Muscle layer of colon (tissue), 2 donors: ENCODE data around the gene CHSY1.

Source experiments
- H3K27ac ChIP-seq: one replicate; pipeline ENCODE4 v1.7.0; 2013; ENCODE audit warnings: low read depth, mild to moderate bottlenecking, low read length, moderate library complexity
- H3K27me3 ChIP-seq, 2 donors: one replicate each; pipeline ENCODE4 v1.7.0; 2013; ENCODE audit warnings: low read length in 2 of 2, mild to moderate bottlenecking in 2 of 2; ENCODE audit not compliant: insufficient read depth in 2 of 2, control insufficient read depth in 1 of 2
- H3K36me3 ChIP-seq: one replicate; pipeline ENCODE4 v1.7.0; 2013; ENCODE audit warnings: mild to moderate bottlenecking, low read length; ENCODE audit not compliant: insufficient read depth
- H3K4me1 ChIP-seq: one replicate; pipeline ENCODE4 v1.7.0; 2013; ENCODE audit warnings: mild to moderate bottlenecking, low read length; ENCODE audit not compliant: insufficient read depth
- H3K4me3 ChIP-seq, 2 donors: one replicate each; pipeline ENCODE4 v1.7.0; 2013; ENCODE audit warnings: low read length in 2 of 2, low read depth in 1 of 2, mild to moderate bottlenecking in 1 of 2, moderate library complexity in 1 of 2
- H3K9ac ChIP-seq: one replicate; pipeline ENCODE4 v1.7.0; 2013; ENCODE audit warnings: low read length
- H3K9me3 ChIP-seq: one replicate; pipeline ENCODE4 v1.7.0; 2013; ENCODE audit warnings: mild to moderate bottlenecking, low read length
- donor health status: abdominal sarcoma.
- donor health status: Adenocarcinoma of cecum.

CHSY1 gene

GRCh38 chr15:101239724-101240136 is 12.1 kb downstream of the CHSY1 start:
- H3K27me3 ChIP-seq, result no peaks in the 10 kb centered on the region
- H3K4me1 ChIP-seq, result peaks cover 7% of the 10 kb centered on the region
- no peak overlapping the region for H3K9ac ChIP-seq

GRCh38 chr15:101237251-101237650 is 14.6 kb downstream of the CHSY1 start:
- Histone ChIP-seq H3K4me1 (peaks cover 9% of the 10 kb centered on the region), H3K9ac (no peak overlapping the region), H3K27ac (no peak overlapping the region), H3K4me3 (no peak overlapping the region), H3K9me3 (no peaks in the 10 kb centered on the region), H3K27me3 (no peaks in the 10 kb centered on the region), H3K36me3 (peaks cover 14% of the 10 kb centered on the region)

More at GRCh38 chr15:101239724-101240136, 12.1 kb downstream of the CHSY1 start:
- H3K36me3 ChIP-seq, result peaks cover 6% of the 10 kb centered on the region
- H3K4me3 ChIP-seq, result no peak overlapping the region
- no peak overlapping the region for H3K27ac ChIP-seq
- H3K9me3 ChIP-seq, result no peaks in the 10 kb centered on the region

DNA sequence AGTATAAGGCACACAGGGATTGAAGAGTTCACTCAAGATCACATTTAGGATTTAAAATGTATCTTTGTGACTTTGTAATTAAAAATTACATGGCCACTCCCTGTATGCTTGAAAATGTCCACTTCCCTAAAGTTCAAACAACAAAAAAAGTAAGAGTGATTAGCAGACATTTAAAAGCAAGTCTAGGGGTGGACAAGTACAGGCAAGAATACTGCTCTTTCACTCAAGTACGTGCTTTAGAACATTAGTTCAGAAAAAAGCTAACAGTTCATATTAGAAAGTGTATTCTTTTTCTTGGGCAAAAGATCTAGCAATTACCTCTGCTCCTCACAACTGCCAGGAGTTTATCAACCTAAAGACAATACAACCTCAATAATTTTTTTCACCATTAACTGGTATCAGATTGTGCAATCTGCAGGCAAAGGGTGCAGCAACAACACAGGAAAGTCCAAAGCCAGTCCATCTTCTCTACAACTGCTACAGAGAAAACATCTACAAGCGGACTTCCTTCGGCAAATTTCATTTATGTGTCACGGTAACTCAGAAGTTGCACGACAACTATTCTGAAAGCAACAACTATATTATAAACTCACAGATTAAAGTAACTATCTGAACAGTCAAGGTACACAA is 18.1 kb downstream of the CHSY1 start:
- no peak overlapping the region for H3K4me3 ChIP-seq
- no peak overlapping the region for H3K27ac ChIP-seq
- H3K9me3 ChIP-seq, result no peaks in the 10 kb centered on the region
- peaks cover 12% of the 10 kb centered on the region for H3K4me1 ChIP-seq
- no peak overlapping the region for H3K9ac ChIP-seq
- H3K36me3 ChIP-seq, result peaks cover 14% of the 10 kb centered on the region
- no peaks in the 10 kb centered on the region for H3K27me3 ChIP-seq

DNA sequence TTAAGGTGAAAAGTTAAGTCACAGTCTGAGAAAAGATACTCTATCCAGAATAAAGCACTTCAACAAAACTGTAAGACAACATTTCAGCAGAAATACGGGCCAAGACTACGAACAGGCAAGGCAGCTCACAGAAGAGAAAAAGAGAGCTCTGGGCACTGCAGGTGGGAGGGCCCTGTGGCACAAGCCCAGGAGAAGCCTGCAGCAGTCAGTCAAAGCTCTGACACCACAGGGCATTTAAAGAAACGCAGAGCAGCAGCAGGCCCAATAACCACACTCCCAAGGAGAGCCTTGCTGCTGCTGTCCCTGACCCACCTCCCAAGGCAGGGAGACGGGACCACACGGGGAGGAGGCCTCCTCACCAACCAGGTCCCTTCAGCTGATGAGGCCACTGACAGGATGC is 19.2 kb downstream of the CHSY1 start:
- Histone ChIP-seq H3K27me3 (no peaks in the 10 kb centered on the region), H3K27ac (no peak overlapping the region), H3K4me3 (no peak overlapping the region), H3K9me3 (no peaks in the 10 kb centered on the region), H3K36me3 (peaks cover 14% of the 10 kb centered on the region), H3K4me1 (peaks cover 12% of the 10 kb centered on the region), H3K9ac (no peak overlapping the region)

- Histone ChIP-seq H3K4me1 (peaks cover 12% of the 10 kb centered on the region), H3K9ac (no peak overlapping the region), H3K36me3 (no peaks in the 10 kb centered on the region)
These were observed 23.5 kb downstream of the CHSY1 start for GRCh38 chr15:101228313-101228712.

GRCh38 chr15:101225658-101226057 is 26.2 kb downstream of the CHSY1 start:
- Histone ChIP-seq H3K27me3 (no peaks in the 10 kb centered on the region), H3K9ac (no peak overlapping the region), H3K27ac (no peak overlapping the region), H3K36me3 (no peaks in the 10 kb centered on the region), H3K4me1 (peaks cover 12% of the 10 kb centered on the region), H3K9me3 (no peaks in the 10 kb centered on the region), H3K4me3 (no peak overlapping the region)

More at GRCh38 chr15:101228313-101228712, 23.5 kb downstream of the CHSY1 start:
- Histone ChIP-seq H3K27ac (no peak overlapping the region), H3K4me3 (no peak overlapping the region), H3K9me3 (no peaks in the 10 kb centered on the region), H3K27me3 (no peaks in the 10 kb centered on the region)

DNA sequence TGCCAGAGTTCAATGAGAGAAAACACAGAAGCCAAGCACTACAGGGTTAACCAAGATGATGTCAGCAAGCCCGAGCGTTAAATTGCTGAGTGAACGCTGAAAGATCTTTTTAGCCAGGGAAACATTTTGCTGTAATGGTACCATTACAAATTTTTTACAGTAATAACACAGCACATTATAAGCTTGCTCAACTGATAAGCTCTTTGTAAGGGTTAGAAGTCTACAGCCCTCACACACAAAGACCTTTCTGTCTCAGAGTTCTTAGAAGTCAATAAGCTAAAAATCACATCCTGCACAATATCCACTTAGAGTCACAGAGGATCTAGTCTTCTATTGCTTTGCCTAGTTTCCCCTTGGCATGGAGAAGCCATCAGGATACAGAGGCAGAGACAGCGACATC is 29.9 kb downstream of the CHSY1 start:
- Histone ChIP-seq H3K27ac (no peak overlapping the region), H3K27me3 (no peaks in the 10 kb centered on the region), H3K36me3 (no peaks in the 10 kb centered on the region), H3K4me3 (no peak overlapping the region), H3K9ac (no peak overlapping the region), H3K9me3 (no peaks in the 10 kb centered on the region), H3K4me1 (peaks cover 12% of the 10 kb centered on the region)

- Histone ChIP-seq H3K27me3 (no peaks in the 10 kb centered on the region), H3K9me3 (no peaks in the 10 kb centered on the region), H3K36me3 (no peaks in the 10 kb centered on the region), H3K27ac (no peak overlapping the region), H3K9ac (no peak overlapping the region), H3K4me1 (peaks cover 12% of the 10 kb centered on the region), H3K4me3 (no peak overlapping the region)
These were observed 31.8 kb downstream of the CHSY1 start for GRCh38 chr15:101220060-101220459.

GRCh38 chr15:101219441-101219840 is 32.4 kb downstream of the CHSY1 start:
- Histone ChIP-seq H3K9ac (no peak overlapping the region), H3K36me3 (no peaks in the 10 kb centered on the region), H3K4me3 (no peak overlapping the region), H3K27ac (no peak overlapping the region), H3K27me3 (no peaks in the 10 kb centered on the region), H3K4me1 (peaks cover 12% of the 10 kb centered on the region), H3K9me3 (no peaks in the 10 kb centered on the region)

GRCh38 chr15:101217446-101217845 is 34.4 kb downstream of the CHSY1 start:
- H3K36me3 ChIP-seq, result no peaks in the 10 kb centered on the region
- H3K9ac ChIP-seq, result no peak overlapping the region
- no peaks in the 10 kb centered on the region for H3K9me3 ChIP-seq
- H3K27me3 ChIP-seq, result no peaks in the 10 kb centered on the region
- H3K27ac ChIP-seq, result no peak overlapping the region
- H3K4me3 ChIP-seq, result no peak overlapping the region
- H3K4me1 ChIP-seq, result peaks cover 10% of the 10 kb centered on the region

- no peaks in the 10 kb centered on the region for H3K9me3 ChIP-seq
- no peak overlapping the region for H3K27ac ChIP-seq
- no peaks in the 10 kb centered on the region for H3K27me3 ChIP-seq
- no peak overlapping the region for H3K9ac ChIP-seq
- no peaks in the 10 kb centered on the region for H3K4me1 ChIP-seq
- H3K36me3 ChIP-seq, result no peaks in the 10 kb centered on the region
- H3K4me3 ChIP-seq, result no peak overlapping the region
These were observed 35.7 kb downstream of the CHSY1 start for GRCh38 chr15:101216100-101216499.

- H3K9me3 ChIP-seq, result no peaks in the 10 kb centered on the region
- H3K36me3 ChIP-seq, result no peaks in the 10 kb centered on the region
- H3K4me3 ChIP-seq, result no peak overlapping the region
- no peak overlapping the region for H3K9ac ChIP-seq
- H3K27me3 ChIP-seq, result no peaks in the 10 kb centered on the region
- no peaks in the 10 kb centered on the region for H3K4me1 ChIP-seq
- no peak overlapping the region for H3K27ac ChIP-seq
These were observed 36.2 kb downstream of the CHSY1 start for GRCh38 chr15:101215681-101216080.
